Ascending aorta (tissue), 2 donors: Measurements from ENCODE around the gene DNAAF2. TPM values are rescaled to one million over a fixed set of nuclear protein-coding genes. Genes with fewer than 3 reads are reported as not detected.
"Not testable (repeated sequence)": the region's sequence is repeated elsewhere in the genome, so short reads cannot be mapped to it uniquely, and the experiment has no call there.

Source experiments
- DNase-seq, 2 donors: peaks; one replicate each; pipeline ENCODE4 v3.0.0-alpha.2; 2019; ENCODE audit warnings: low spot score in 2 of 2
- H3K27ac ChIP-seq, 2 donors: fragments of 200-600 bp; sonication (generic); one replicate each; pipeline ENCODE4 v1.5.1; 2016 to 2017; ENCODE audit warnings: mild to moderate bottlenecking in 1 of 2
- H3K27me3 ChIP-seq: fragments of 200-600 bp; sonication (generic); one replicate; pipeline ENCODE4 v1.5.1; 2017
- H3K36me3 ChIP-seq, 2 donors: fragments of 200-600 bp; sonication (generic); one replicate each; pipeline ENCODE4 v1.5.1; 2016
- H3K4me1 ChIP-seq, 2 donors: fragments of 200-600 bp; sonication (generic); one replicate each; pipeline ENCODE4 v1.5.1; 2016 to 2017; ENCODE audit warnings: mild to moderate bottlenecking in 1 of 2
- H3K4me3 ChIP-seq, 2 donors: fragments of 200-600 bp; sonication (generic); one replicate each; pipeline ENCODE4 v1.5.1; 2016 to 2017; ENCODE audit warnings: mild to moderate bottlenecking in 1 of 2
- H3K9me3 ChIP-seq, 2 donors: fragments of 200-600 bp; sonication (generic); one replicate each; pipeline ENCODE4 v1.5.1; 2016
- CTCF ChIP-seq, 3 experiments: fragments of 200-600 bp in 2 of 3; fragments of 450-650 bp in 1 of 3; sonication (generic) in 2 of 3; IDR thresholded peaks; one replicate each; pipeline ENCODE4 v1.5.1; 2016 to 2019; ENCODE audit warnings: antibody characterized with exemption in 3 of 3, mild to moderate bottlenecking in 1 of 3, moderate library complexity in 1 of 3
- intact Hi-C: fragments of 100-400 bp; cut with DNase I; formaldehyde crosslinking; loops from one replicate; pipeline ENCODE4 v1.15.1; 2023
- total RNA-seq: library from RNA; depleted of rRNA; stranded (reverse); fragments of >200 nt; gene quantifications from one replicate; pipeline ENCODE4 v1.1.0, GENCODE V29; 2016

Gene DNAAF2
- total RNA-seq, 1 donor from 2014 or later = 14.0 TPM

DNA sequence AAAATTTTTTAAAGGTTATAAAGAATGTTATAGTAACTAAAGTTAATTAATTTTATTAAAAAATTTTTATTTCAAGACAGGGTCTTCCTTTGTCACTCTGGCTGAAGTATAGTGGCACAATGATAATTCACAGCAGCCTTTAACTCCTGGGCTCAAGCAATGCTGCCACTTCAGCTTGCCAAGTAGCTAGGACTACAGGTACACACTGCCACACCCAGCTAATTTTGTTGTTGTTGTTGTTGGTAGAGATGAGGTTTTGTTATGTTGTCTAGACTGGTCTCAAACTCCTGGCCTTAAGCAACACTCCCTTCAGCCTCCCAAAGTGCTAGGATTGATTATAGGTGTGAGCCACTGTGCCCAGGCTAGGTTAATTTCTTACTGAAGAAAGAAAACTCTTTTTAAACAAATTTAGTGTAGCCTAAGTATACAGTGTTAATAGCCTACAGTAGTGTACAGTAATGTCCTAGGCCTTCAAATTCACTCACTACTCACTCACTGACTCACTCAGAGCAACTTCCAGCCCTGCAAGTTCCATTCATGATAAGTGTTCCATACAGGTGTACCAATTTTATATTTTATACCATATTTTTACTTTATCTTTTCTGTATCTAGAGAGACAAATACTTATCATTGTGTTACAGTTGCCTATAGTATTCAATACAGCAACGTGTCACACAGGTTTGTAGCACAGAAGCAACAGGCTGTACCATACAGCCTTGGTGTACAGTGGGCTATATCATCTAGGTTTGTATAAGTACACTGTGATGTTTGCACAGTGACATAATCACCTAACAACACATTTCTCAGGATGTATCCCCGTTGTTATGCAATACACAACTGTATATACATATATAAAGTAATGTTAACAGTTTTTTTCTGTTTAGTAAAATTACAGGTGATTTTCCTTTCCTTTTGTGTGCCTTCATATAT, 24.7 kb upstream of the DNAAF2 start:
- no peaks in the 10 kb centered on the region for H3K4me1 ChIP-seq
- H3K27ac ChIP-seq = no peak overlapping the region
- intact Hi-C loops = no loop called here
- DNase-seq = no peak
- H3K36me3 ChIP-seq = no peaks in the 10 kb centered on the region
- no peaks in the 10 kb centered on the region for H3K9me3 ChIP-seq
- no peak for TF ChIP-seq CTCF (IDR thresholded peaks at IDR 0.05)
- no peak overlapping the region for H3K4me3 ChIP-seq
- H3K27me3 ChIP-seq = no peaks in the 10 kb centered on the region

DNA sequence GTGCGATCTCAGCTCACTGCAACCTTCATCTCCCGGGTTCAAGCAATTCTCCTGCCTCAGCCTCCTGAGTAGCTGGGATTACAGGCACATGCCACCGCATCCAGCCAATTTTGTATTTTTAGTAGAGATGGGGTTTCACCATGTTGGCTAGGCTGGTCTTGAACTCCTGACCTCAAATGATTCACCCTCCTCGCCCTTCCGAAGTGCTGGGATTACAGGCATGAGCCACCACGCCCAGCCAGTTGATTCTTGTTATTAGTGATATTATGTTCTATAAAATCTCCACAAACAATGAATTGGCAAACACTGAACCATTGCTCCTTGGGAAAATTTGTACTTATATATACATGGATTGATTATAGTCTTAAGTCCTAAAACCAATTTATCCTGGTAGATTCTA, 22.5 kb upstream of the DNAAF2 start:
- H3K36me3 ChIP-seq, H3K9me3 ChIP-seq, H3K27ac ChIP-seq, H3K4me1 ChIP-seq, H3K27me3 ChIP-seq, DNase-seq, H3K4me3 ChIP-seq, intact Hi-C loops: not testable (repeated sequence)

GRCh38 chr14:49654511-49654910, 19.5 kb upstream of the DNAAF2 start:
- H3K27ac ChIP-seq = no peak overlapping the region
- intact Hi-C loops = no loop called here
- no peaks in the 10 kb centered on the region for H3K4me1 ChIP-seq
- H3K9me3 ChIP-seq = no peaks in the 10 kb centered on the region
- DNase-seq = no peak
- H3K27me3 ChIP-seq = no peaks in the 10 kb centered on the region
- TF ChIP-seq CTCF (IDR thresholded peaks at IDR 0.05) = no peak
- no peaks in the 10 kb centered on the region for H3K36me3 ChIP-seq
- H3K4me3 ChIP-seq = no peak overlapping the region

GRCh38 chr14:49653508-49653907, 18.5 kb upstream of the DNAAF2 start:
- Histone ChIP-seq H3K9me3 (no peaks in the 10 kb centered on the region), H3K27ac (no peak overlapping the region), H3K4me3 (no peak overlapping the region), H3K27me3 (no peaks in the 10 kb centered on the region), H3K36me3 (no peaks in the 10 kb centered on the region), H3K4me1 (no peaks in the 10 kb centered on the region)
- no peak for TF ChIP-seq CTCF (IDR thresholded peaks at IDR 0.05)
- no peak for DNase-seq
- intact Hi-C loops = no loop called here

- TF ChIP-seq CTCF (IDR thresholded peaks at IDR 0.05) = no peak
- Histone ChIP-seq H3K27ac (no peak overlapping the region), H3K36me3 (peaks cover 0 to 13% of the 10 kb centered on the region in 2 donors), H3K9me3 (no peaks in the 10 kb centered on the region), H3K4me1 (no peaks in the 10 kb centered on the region), H3K4me3 (no peak overlapping the region), H3K27me3 (no peaks in the 10 kb centered on the region)
- no peak for DNase-seq
- intact Hi-C loops = no loop called here
These were observed 7.1 kb upstream of the DNAAF2 start for GRCh38 chr14:49642163-49642562.

- no peaks in the 10 kb centered on the region for H3K27me3 ChIP-seq
- peaks cover 0 to 16% of the 10 kb centered on the region in 2 donors for H3K36me3 ChIP-seq
- DNase-seq = no peak
- H3K4me1 ChIP-seq = no peaks in the 10 kb centered on the region
- H3K4me3 ChIP-seq = no peak overlapping the region
- TF ChIP-seq CTCF (IDR thresholded peaks at IDR 0.05) = no peak
- H3K9me3 ChIP-seq = no peaks in the 10 kb centered on the region
- H3K27ac ChIP-seq = no peak overlapping the region
- intact Hi-C loops = no loop called here
These were observed 6.7 kb upstream of the DNAAF2 start for GRCh38 chr14:49641697-49642129.
